Erythroblast (primary cell): ENCODE measurements around the gene IL1RAPL2.

Experiments used
- GATA1 ChIP-seq: IDR thresholded peaks from 2 replicates; pipeline ENCODE4 v1.6.1; 2011; ENCODE audit warnings: low read depth, mild to moderate bottlenecking, control low read depth, low read length, moderate library complexity
- POLR2A ChIP-seq: IDR thresholded peaks from 2 replicates; pipeline ENCODE4 v1.6.1; 2011; ENCODE audit warnings: mild to moderate bottlenecking, low read length

DNA sequence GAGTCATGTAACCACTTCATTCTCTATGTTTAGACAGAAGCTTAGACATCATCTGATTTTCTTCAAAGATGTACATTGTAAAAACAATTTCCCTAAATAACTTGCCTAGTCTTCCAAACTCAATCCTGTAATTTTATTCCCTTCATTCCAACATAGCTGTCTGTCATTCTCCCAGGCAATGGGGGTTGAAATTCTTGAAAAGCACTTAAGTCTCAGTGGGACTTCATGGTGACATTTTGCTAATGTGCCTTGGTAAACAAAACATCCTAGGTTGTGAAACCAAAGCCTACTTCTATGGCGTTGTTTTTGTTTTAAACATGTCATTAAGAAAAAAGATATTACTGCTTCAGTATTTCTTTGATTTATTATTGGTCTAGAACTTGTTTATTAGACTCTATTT is 1134.3 kb downstream of the IL1RAPL2 start:
- no peak for TF ChIP-seq POLR2A
- TF ChIP-seq GATA1 = no peak
